ENCODE data around the gene HSPG2. TPM values are rescaled to one million over a fixed set of nuclear protein-coding genes. Genes with fewer than 3 reads are reported as not detected.
"Not testable (repeated sequence)": the region's sequence is repeated elsewhere in the genome, so short reads cannot be mapped to it uniquely, and the experiment has no call there.

Gene HSPG2
- total and polyA plus RNA-seq, 7 experiments from 2014 or later = 1.0 to 20.8 (median 9.4) TPM

GRCh38 chr1:21969066-21969465 is 32.0 kb upstream of the HSPG2 start:
- H3K36me3 Mint-ChIP-seq; POLR2A ChIA-PET; H3K27me3 Mint-ChIP-seq; ATAC-seq; H3K4me1 Mint-ChIP-seq; DNase-seq; H3K4me1 ChIP-seq (ENCODE audit: control insufficient read depth in 2 of 2, insufficient read depth in 2 of 2, low read length in 2 of 2); CTCF ChIA-PET; H3K9me3 Mint-ChIP-seq; H3K4me3 ChIP-seq (ENCODE audit: low read length); H3K27ac ChIP-seq (ENCODE audit: low read depth, low read length); H3K27me3 ChIP-seq (ENCODE audit: control insufficient read depth in 2 of 2, insufficient read depth in 2 of 2, low read length in 2 of 2); H3K36me3 ChIP-seq (ENCODE audit: control insufficient read depth in 2 of 3, insufficient read depth in 3 of 3, low read length in 3 of 3); H3K27ac Mint-ChIP-seq; H3K9me3 ChIP-seq (ENCODE audit: control insufficient read depth in 2 of 3, low read length in 3 of 3); H3K4me3 Mint-ChIP-seq: not testable (repeated sequence)
- intact Hi-C loops (cut with micrococcal nuclease) = loop anchor here in 1 of 2 donors (10.0 kb wide), 1 partner anchor 734 kb away; no protein-coding TSS in a partner anchor

GRCh38 chr1:21967216-21967615 is 30.1 kb upstream of the HSPG2 start:
- H3K4me3 Mint-ChIP-seq; H3K27me3 ChIP-seq (ENCODE audit: control insufficient read depth in 2 of 2, insufficient read depth in 2 of 2, low read length in 2 of 2); CTCF ChIA-PET; H3K4me3 ChIP-seq (ENCODE audit: low read length); H3K4me1 ChIP-seq (ENCODE audit: control insufficient read depth in 2 of 2, insufficient read depth in 2 of 2, low read length in 2 of 2); H3K27me3 Mint-ChIP-seq; H3K27ac ChIP-seq (ENCODE audit: low read depth, low read length); H3K27ac Mint-ChIP-seq; H3K36me3 Mint-ChIP-seq; H3K9me3 ChIP-seq (ENCODE audit: control insufficient read depth in 2 of 3, low read length in 3 of 3); ATAC-seq; H3K36me3 ChIP-seq (ENCODE audit: control insufficient read depth in 2 of 3, insufficient read depth in 3 of 3, low read length in 3 of 3); H3K4me1 Mint-ChIP-seq; H3K9me3 Mint-ChIP-seq; DNase-seq; POLR2A ChIA-PET: not testable (repeated sequence)
- intact Hi-C loops (cut with micrococcal nuclease) = loop anchor here in 1 of 2 donors (10.0 kb wide), 1 partner anchor 732 kb away; no protein-coding TSS in a partner anchor

- H3K9me3 Mint-ChIP-seq = no peaks in the 10 kb centered on the region
- H3K4me1 Mint-ChIP-seq = peaks cover 3 to 12% (median 7%) of the 10 kb centered on the region in 7 donors
- H3K27ac Mint-ChIP-seq = no peak overlapping the region
- Histone ChIP-seq H3K27ac (ENCODE audit: low read depth, low read length) (no peak overlapping the region), H3K27me3 (ENCODE audit: control insufficient read depth in 2 of 2, insufficient read depth in 2 of 2, low read length in 2 of 2) (no peaks in the 10 kb centered on the region), H3K4me1 (ENCODE audit: control insufficient read depth in 2 of 2, insufficient read depth in 2 of 2, low read length in 2 of 2) (no peaks in the 10 kb centered on the region), H3K36me3 (ENCODE audit: control insufficient read depth in 2 of 3, insufficient read depth in 3 of 3, low read length in 3 of 3) (no peaks in the 10 kb centered on the region), H3K9me3 (ENCODE audit: control insufficient read depth in 2 of 3, low read length in 3 of 3) (no peaks in the 10 kb centered on the region), H3K4me3 (ENCODE audit: low read length) (no peak overlapping the region)
- no peak overlapping the region for H3K4me3 Mint-ChIP-seq
- DNase-seq (no peak), ATAC-seq (no peak)
- H3K27me3 Mint-ChIP-seq = peaks cover 0 to 6% (median 0%) of the 10 kb centered on the region in 5 donors
- no peaks in the 10 kb centered on the region for H3K36me3 Mint-ChIP-seq
- POLR2A ChIA-PET = no interaction called here
- intact Hi-C loops (cut with micrococcal nuclease) = loop anchor here in 1 of 2 donors (10.0 kb wide), 1 partner anchor 732 kb away; no protein-coding TSS in a partner anchor
- CTCF ChIA-PET = no interaction called here
Measured at GRCh38 chr1:21966247-21967000, 29.3 kb upstream of the HSPG2 start.

DNA sequence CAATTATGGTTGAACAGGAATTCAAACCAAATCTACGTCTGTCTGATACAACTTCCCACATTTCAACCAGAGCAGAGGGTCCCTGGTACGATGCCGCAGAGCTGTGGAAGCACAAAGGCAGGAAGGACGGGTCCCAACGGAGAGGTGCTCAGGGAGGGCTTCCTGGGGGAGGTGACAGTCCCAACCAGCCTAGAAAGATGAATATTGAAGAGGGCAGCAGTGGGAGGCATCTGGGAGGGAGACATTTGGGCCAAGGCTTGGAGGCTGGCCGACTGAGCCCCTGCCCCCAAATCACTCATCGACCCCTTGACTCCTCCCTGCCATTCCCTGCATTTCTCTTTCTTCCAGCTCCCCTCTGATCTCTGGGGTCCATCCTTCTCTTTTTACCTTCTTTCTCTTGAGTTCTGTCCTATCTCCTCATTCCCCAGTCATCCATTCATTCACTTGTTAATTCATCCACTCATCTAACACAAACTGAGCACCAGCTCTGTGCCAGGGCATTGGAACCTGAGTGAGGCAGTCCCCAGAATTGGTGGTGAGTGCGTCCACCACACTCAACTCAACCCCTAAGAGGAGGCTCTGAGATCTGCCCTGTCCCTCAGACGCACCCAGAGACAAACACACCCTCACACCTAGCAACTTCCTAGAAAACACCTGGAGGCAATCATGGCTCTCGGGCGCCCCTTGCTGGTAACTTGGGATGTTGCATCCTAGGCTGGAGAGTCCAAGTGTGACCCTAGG is 26.5 kb upstream of the HSPG2 start:
- Mint-ChIP-seq H3K9me3 (no peaks in the 10 kb centered on the region), H3K4me3 (peak overlapping the region in 2 of 10 donors; percentile 2 to 11), H3K36me3 (no peaks in the 10 kb centered on the region), H3K4me1 (peaks cover 6 to 18% (median 11%) of the 10 kb centered on the region in 7 donors), H3K27ac (peak overlapping the region; percentile 38 to 94 (median 63)), H3K27me3 (peaks cover 0 to 7% (median 0%) of the 10 kb centered on the region in 5 donors)
- Histone ChIP-seq H3K27ac (ENCODE audit: low read depth, low read length) (no peak overlapping the region), H3K9me3 (ENCODE audit: control insufficient read depth in 2 of 3, low read length in 3 of 3) (no peaks in the 10 kb centered on the region), H3K36me3 (ENCODE audit: control insufficient read depth in 2 of 3, insufficient read depth in 3 of 3, low read length in 3 of 3) (no peaks in the 10 kb centered on the region), H3K27me3 (ENCODE audit: control insufficient read depth in 2 of 2, insufficient read depth in 2 of 2, low read length in 2 of 2) (no peaks in the 10 kb centered on the region), H3K4me3 (ENCODE audit: low read length) (no peak overlapping the region), H3K4me1 (ENCODE audit: control insufficient read depth in 2 of 2, insufficient read depth in 2 of 2, low read length in 2 of 2) (no peaks in the 10 kb centered on the region)
- CTCF ChIA-PET = interaction anchor here (0.5 to 1.3 kb wide), 4 partner anchors 26 to 155 kb away, joined by 3 to 5 read pairs (median 4); no protein-coding TSS in a partner anchor
- POLR2A ChIA-PET = interaction anchor here (1.1 to 1.8 kb wide), 4 partner anchors 12 to 180 kb away, joined by 3 to 9 read pairs (median 4); partner anchors contain the start of gene USP48
- ATAC-seq (peak; percentile 95), DNase-seq (peak; percentile 63 to 89 (median 78))
- intact Hi-C loops (cut with micrococcal nuclease) = loop anchor here (1.0 to 10.0 kb wide), 12 partner anchors 27 to 729 kb away; partner anchors contain the start of genes ALPL (in 1 of the 2) and HSPG2 (in 1 of the 2)

DNA sequence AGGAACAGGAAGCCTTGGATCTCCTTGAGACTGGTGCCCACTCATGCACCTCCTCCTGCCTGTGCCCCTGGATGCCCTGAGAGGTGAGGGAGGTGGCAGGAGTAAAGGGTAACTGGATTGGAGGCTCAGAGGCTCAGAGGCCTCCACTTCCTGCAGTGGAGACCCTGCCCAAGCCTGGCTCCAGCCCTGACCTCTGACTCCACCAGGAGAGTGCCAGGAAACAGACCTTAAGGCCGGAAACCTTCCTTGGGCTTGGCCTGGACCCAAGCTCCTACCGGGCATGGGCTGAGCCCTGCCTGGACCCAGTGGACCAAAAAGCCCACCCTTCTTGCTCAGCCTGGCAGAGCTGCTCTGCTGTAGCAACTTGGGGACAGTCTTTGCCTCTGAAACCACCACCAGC is 24.7 kb upstream of the HSPG2 start:
- Histone ChIP-seq H3K27me3 (ENCODE audit: control insufficient read depth in 2 of 2, insufficient read depth in 2 of 2, low read length in 2 of 2) (no peaks in the 10 kb centered on the region), H3K27ac (ENCODE audit: low read depth, low read length) (no peak overlapping the region), H3K4me1 (ENCODE audit: control insufficient read depth in 2 of 2, insufficient read depth in 2 of 2, low read length in 2 of 2) (peaks cover 3 to 15% of the 10 kb centered on the region in 2 donors), H3K36me3 (ENCODE audit: control insufficient read depth in 2 of 3, insufficient read depth in 3 of 3, low read length in 3 of 3) (no peaks in the 10 kb centered on the region), H3K9me3 (ENCODE audit: control insufficient read depth in 2 of 3, low read length in 3 of 3) (no peaks in the 10 kb centered on the region), H3K4me3 (ENCODE audit: low read length) (no peak overlapping the region)
- ATAC-seq = no peak
- Mint-ChIP-seq H3K36me3 (no peaks in the 10 kb centered on the region), H3K4me3 (no peak overlapping the region), H3K9me3 (no peaks in the 10 kb centered on the region), H3K27me3 (peaks cover 0 to 7% (median 4%) of the 10 kb centered on the region in 5 donors), H3K27ac (peak overlapping the region in 7 of 9 donors; percentile 14 to 83 (median 59)), H3K4me1 (peaks cover 18 to 36% (median 24%) of the 10 kb centered on the region in 7 donors)
- intact Hi-C loops (cut with micrococcal nuclease) = loop anchor here in 1 of 2 donors (5.0 to 10.0 kb wide), 2 partner anchors 61 to 727 kb away; no protein-coding TSS in a partner anchor
- no peak for DNase-seq
- ChIA-PET POLR2A (interaction anchor here (0.7 kb wide), 1 partner anchor 151 kb away, joined by 3 read pairs; no protein-coding TSS in a partner anchor), CTCF (interaction anchor here (0.9 to 1.1 kb wide), 3 partner anchors 80 to 228 kb away, joined by 3 read pairs; no protein-coding TSS in a partner anchor)

GRCh38 chr1:21961337-21961736 is 24.2 kb upstream of the HSPG2 start:
- H3K27me3 Mint-ChIP-seq = peaks cover 0 to 7% (median 4%) of the 10 kb centered on the region in 5 donors
- H3K27ac Mint-ChIP-seq = peak overlapping the region in 5 of 9 donors; percentile 41 to 85 (median 60)
- H3K36me3 Mint-ChIP-seq = no peaks in the 10 kb centered on the region
- H3K27ac ChIP-seq (ENCODE audit: low read depth, low read length) = no peak overlapping the region
- POLR2A ChIA-PET = interaction anchor here (0.7 kb wide), 1 partner anchor 150 kb away, joined by 3 read pairs; no protein-coding TSS in a partner anchor
- no peak for ATAC-seq
- CTCF ChIA-PET = interaction anchor here (1.1 kb wide), 1 partner anchor 79 kb away, joined by 3 read pairs; no protein-coding TSS in a partner anchor
- H3K4me3 ChIP-seq (ENCODE audit: low read length) = no peak overlapping the region
- peaks cover 8 to 20% of the 10 kb centered on the region in 2 donors for H3K4me1 ChIP-seq (ENCODE audit: control insufficient read depth in 2 of 2, insufficient read depth in 2 of 2, low read length in 2 of 2)
- H3K4me3 Mint-ChIP-seq = no peak overlapping the region
- H3K4me1 Mint-ChIP-seq = peaks cover 23 to 41% (median 27%) of the 10 kb centered on the region in 7 donors
- H3K36me3 ChIP-seq (ENCODE audit: control insufficient read depth in 2 of 3, insufficient read depth in 3 of 3, low read length in 3 of 3) = no peaks in the 10 kb centered on the region
- no peaks in the 10 kb centered on the region for H3K9me3 ChIP-seq (ENCODE audit: control insufficient read depth in 2 of 3, low read length in 3 of 3)
- DNase-seq = no peak
- no peaks in the 10 kb centered on the region for H3K27me3 ChIP-seq (ENCODE audit: control insufficient read depth in 2 of 2, insufficient read depth in 2 of 2, low read length in 2 of 2)
- intact Hi-C loops (cut with micrococcal nuclease) = loop anchor here in 1 of 2 donors (5.0 to 10.0 kb wide), 2 partner anchors 61 to 727 kb away; no protein-coding TSS in a partner anchor
- no peaks in the 10 kb centered on the region for H3K9me3 Mint-ChIP-seq

Data from naive thymus-derived CD4-positive, alpha-beta T cell (primary cell).